K562 (cell line): Measurements from ENCODE around the gene FMC1. TPM values are rescaled to one million over a fixed set of nuclear protein-coding genes. Genes with fewer than 3 reads are reported as not detected.
A peak's percentile ranks its signal among the peaks of the same experiment; 100 is the strongest.

Experiments used
- BRF1 ChIP-seq: IDR thresholded peaks from 3 replicates; pipeline ENCODE4 v1.6.1; 2011; ENCODE audit warnings: borderline replicate concordance, mild to moderate bottlenecking; ENCODE audit not compliant: insufficient read length; ENCODE audit errors: extremely low read depth
- EHMT2 ChIP-seq: fragments of 450-650 bp; IDR thresholded peaks from 2 replicates; pipeline ENCODE4 v1.6.1; 2018; ENCODE audit warnings: antibody characterized with exemption
- EP400 ChIP-seq: fragments of 450-650 bp; IDR thresholded peaks from 2 replicates; pipeline ENCODE4 v1.6.1; 2017; ENCODE audit warnings: antibody characterized with exemption, mild to moderate bottlenecking, moderate library complexity
- HDAC6 ChIP-seq: IDR thresholded peaks from 2 replicates; pipeline ENCODE4 v1.6.1; 2012; ENCODE audit warnings: low read depth, mild to moderate bottlenecking, control low read depth, inconsistent platforms, low read length, moderate library complexity
- HDAC8 ChIP-seq: fragments of 450-650 bp; IDR thresholded peaks from 2 replicates; pipeline ENCODE4 v1.6.1; 2016; ENCODE audit warnings: mild to moderate bottlenecking, missing genetic modification characterization, moderate library complexity, missing compliant biosample characterization
- HLTF ChIP-seq: fragments of 450-650 bp; IDR thresholded peaks from 2 replicates; pipeline ENCODE4 v1.6.1; 2016
- IRF1 ChIP-seq: sonication (generic); formaldehyde crosslinking; IDR thresholded peaks from 2 replicates; pipeline ENCODE4 v1.8.0; 2022; ENCODE audit warnings: missing genetic modification reagents, mild to moderate bottlenecking, borderline replicate concordance
- L3MBTL2 ChIP-seq: fragments of 450-650 bp; IDR thresholded peaks from 2 replicates; pipeline ENCODE4 v1.6.1; 2016; ENCODE audit warnings: mild to moderate bottlenecking, moderate library complexity
- LCOR ChIP-seq: sonication (generic); formaldehyde crosslinking; IDR thresholded peaks from 2 replicates; pipeline ENCODE4 v1.8.0; 2022; ENCODE audit warnings: mild to moderate bottlenecking, missing genetic modification reagents
- LEF1 ChIP-seq: fragments of 450-650 bp; IDR thresholded peaks from 2 replicates; pipeline ENCODE4 v1.6.1; 2016; ENCODE audit warnings: mild to moderate bottlenecking
- MAFF ChIP-seq: IDR thresholded peaks from 2 replicates; pipeline ENCODE4 v1.6.1; 2012; ENCODE audit warnings: low read length, improper control_type of control experiment
- MAX ChIP-seq: sonication (generic); formaldehyde crosslinking; IDR thresholded peaks from 2 replicates; pipeline ENCODE4 v1.9.0; 2022; ENCODE audit warnings: mild to moderate bottlenecking, missing genetic modification reagents
- MECOM ChIP-seq: fragments of 250-450 bp; sonication (Bioruptor Pico); IDR thresholded peaks from 2 replicates; pipeline ENCODE4 v1.8.0; 2022; ENCODE audit warnings: inconsistent platforms
- NR2F6 ChIP-seq: fragments of 450-650 bp; formaldehyde crosslinking; IDR thresholded peaks from 2 replicates; pipeline ENCODE4 v1.4.0; 2020; ENCODE audit warnings: mild to moderate bottlenecking
- NR3C1 ChIP-seq: sonication (generic); formaldehyde crosslinking; IDR thresholded peaks from 2 replicates; pipeline ENCODE4 v1.8.1; 2022; ENCODE audit warnings: missing genetic modification reagents
- POLR2B ChIP-seq: fragments of 450-650 bp; IDR thresholded peaks from 2 replicates; pipeline ENCODE4 v1.6.1; 2018; ENCODE audit warnings: low read depth; ENCODE audit not compliant: partially characterized antibody
- SETDB1 ChIP-seq: IDR thresholded peaks from one replicate; pipeline ENCODE4 v1.6.1; 2012; ENCODE audit warnings: low read length, control low read depth, inconsistent platforms
- SMARCE1 ChIP-seq: fragments of 450-650 bp; IDR thresholded peaks from 2 replicates; pipeline ENCODE4 v1.7.1; 2016; ENCODE audit warnings: mild to moderate bottlenecking
- SRSF7 ChIP-seq: fragments of 200-400 bp; formaldehyde crosslinking; optimal IDR thresholded peaks from 2 replicates; pipeline ENCODE3; 2017; ENCODE audit warnings: mild to moderate bottlenecking, low read depth, low read length
- XRCC5 ChIP-seq: fragments of 200-400 bp; formaldehyde crosslinking; IDR thresholded peaks from 2 replicates; pipeline ENCODE4 v1.6.1; 2017; ENCODE audit warnings: low read depth, mild to moderate bottlenecking, low read length
- ZNF212 ChIP-seq: fragments of 450-650 bp; formaldehyde crosslinking; IDR thresholded peaks from 2 replicates; pipeline ENCODE4 v1.4.0; 2020; ENCODE audit warnings: mild to moderate bottlenecking
- ZNF23 ChIP-seq: fragments of 250-450 bp; sonication (Bioruptor Pico); IDR thresholded peaks from 2 replicates; pipeline ENCODE4 v1.4.0; 2020; ENCODE audit warnings: mild to moderate bottlenecking
- polyA plus RNA-seq, 8 experiments: library from polyadenylated mRNA; depleted of rRNA in 4 of 8; stranded (reverse) in 5 of 8; unstranded in 3 of 8; fragments of >200 nt; fragmentation: Nextera tagmentation in 2 of 8; fragmentation: Illumina TruSeq in 1 of 8; extraction: Ambion mirVana in 2 of 8; extraction: Trizol in 1 of 8; gene quantifications; 2 replicates each; pipeline versions ENCODE4 v1.2.1 to v1.2.3, GENCODE V29; 2011 to 2014; ENCODE audit warnings: inconsistent platforms in 1 of 8, missing spikeins in 1 of 8
- total RNA-seq, 7 experiments: library from RNA; depleted of rRNA in 6 of 7; stranded (reverse); fragments of >200 nt in 6 of 7; fragmentation: Illumina TruSeq in 2 of 7; extraction: Trizol in 2 of 7; gene quantifications; 2 replicates each; pipeline versions ENCODE4 v1.2.1 to v1.2.3, GENCODE V29; 2011 to 2021; ENCODE audit warnings: low replicate concordance in 1 of 7
- TF ChIP-seq, protein P1 (sequence below), 2 experiments: fragments of 450-650 bp in 1 of 2; IDR thresholded peaks; 2 replicates each; pipeline ENCODE4 v1.6.1; 2011 to 2017; ENCODE audit warnings: low read depth in 2 of 2, antibody characterized with exemption in 1 of 2, borderline replicate concordance in 1 of 2, low read length in 1 of 2, mild to moderate bottlenecking in 1 of 2, mixed read lengths in 1 of 2; ENCODE audit not compliant: control insufficient read depth in 1 of 2
- TF ChIP-seq, protein P2 (sequence below): fragments of 450-650 bp; IDR thresholded peaks from one replicate; pipeline ENCODE4 v1.6.1; 2018; ENCODE audit warnings: mild to moderate bottlenecking, moderate library complexity; ENCODE audit not compliant: partially characterized antibody

The FMC1 gene
- total and polyA plus RNA-seq, 9 of the 15 experiments (the other 6 are each of a cell fraction or from before 2014, with no cell fraction given) = 14.0 to 116 (median 29.0) TPM

- TF ChIP-seq IRF1 (CRISPR knock-in tag) (peak; percentile 28; the same call in 1 of the 2 replicates), L3MBTL2 (peak; percentile 96), LCOR (CRISPR knock-in tag) (peak; percentile 99), BRF1 (peak; percentile 91), HDAC8 (tag) (peak; percentile 59; the same call in 1 of the 2 replicates), NR3C1 (no peak), MAX (CRISPR knock-in tag) (peak; percentile 92), SMARCE1 (no peak), MAFF (peak; percentile 47; the same call in 1 of the 2 replicates), EP400 (peak; percentile 96), NR2F6 (CRISPR knock-in tag) (peak; percentile 90), HDAC6 (peak; percentile 97), MECOM (CRISPR knock-in tag) (no peak; the same call in 1 of the 2 replicates), ZNF212 (peak; percentile 86; the same call in 1 of the 2 replicates), POLR2B (peak; percentile 98), LEF1 (peak; percentile 51), HLTF (peak; percentile 96), ZNF23 (CRISPR knock-in tag) (0 out of 2 replicates have a peak, but pooled peaks have one; percentile 61), SRSF7 (no peak), EHMT2 (peak; percentile 89), SETDB1 (peak; percentile 99), XRCC5 (peak; percentile 86)
- TF ChIP-seq, protein P1, sequence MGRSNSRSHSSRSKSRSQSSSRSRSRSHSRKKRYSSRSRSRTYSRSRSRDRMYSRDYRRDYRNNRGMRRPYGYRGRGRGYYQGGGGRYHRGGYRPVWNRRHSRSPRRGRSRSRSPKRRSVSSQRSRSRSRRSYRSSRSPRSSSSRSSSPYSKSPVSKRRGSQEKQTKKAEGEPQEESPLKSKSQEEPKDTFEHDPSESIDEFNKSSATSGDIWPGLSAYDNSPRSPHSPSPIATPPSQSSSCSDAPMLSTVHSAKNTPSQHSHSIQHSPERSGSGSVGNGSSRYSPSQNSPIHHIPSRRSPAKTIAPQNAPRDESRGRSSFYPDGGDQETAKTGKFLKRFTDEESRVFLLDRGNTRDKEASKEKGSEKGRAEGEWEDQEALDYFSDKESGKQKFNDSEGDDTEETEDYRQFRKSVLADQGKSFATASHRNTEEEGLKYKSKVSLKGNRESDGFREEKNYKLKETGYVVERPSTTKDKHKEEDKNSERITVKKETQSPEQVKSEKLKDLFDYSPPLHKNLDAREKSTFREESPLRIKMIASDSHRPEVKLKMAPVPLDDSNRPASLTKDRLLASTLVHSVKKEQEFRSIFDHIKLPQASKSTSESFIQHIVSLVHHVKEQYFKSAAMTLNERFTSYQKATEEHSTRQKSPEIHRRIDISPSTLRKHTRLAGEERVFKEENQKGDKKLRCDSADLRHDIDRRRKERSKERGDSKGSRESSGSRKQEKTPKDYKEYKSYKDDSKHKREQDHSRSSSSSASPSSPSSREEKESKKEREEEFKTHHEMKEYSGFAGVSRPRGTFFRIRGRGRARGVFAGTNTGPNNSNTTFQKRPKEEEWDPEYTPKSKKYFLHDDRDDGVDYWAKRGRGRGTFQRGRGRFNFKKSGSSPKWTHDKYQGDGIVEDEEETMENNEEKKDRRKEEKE (IDR thresholded peaks at IDR 0.05; ENCODE audit: borderline replicate concordance in 1 of 2, control insufficient read depth in 1 of 2, low read depth in 2 of 2, low read length in 1 of 2) = peak in 1 of 2 experiments; percentile 97; a peak in 2 of 4 replicates
- TF ChIP-seq, protein P2, sequence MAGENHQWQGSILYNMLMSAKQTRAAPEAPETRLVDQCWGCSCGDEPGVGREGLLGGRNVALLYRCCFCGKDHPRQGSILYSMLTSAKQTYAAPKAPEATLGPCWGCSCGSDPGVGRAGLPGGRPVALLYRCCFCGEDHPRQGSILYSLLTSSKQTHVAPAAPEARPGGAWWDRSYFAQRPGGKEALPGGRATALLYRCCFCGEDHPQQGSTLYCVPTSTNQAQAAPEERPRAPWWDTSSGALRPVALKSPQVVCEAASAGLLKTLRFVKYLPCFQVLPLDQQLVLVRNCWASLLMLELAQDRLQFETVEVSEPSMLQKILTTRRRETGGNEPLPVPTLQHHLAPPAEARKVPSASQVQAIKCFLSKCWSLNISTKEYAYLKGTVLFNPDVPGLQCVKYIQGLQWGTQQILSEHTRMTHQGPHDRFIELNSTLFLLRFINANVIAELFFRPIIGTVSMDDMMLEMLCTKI = no peak
These were observed 915 bp upstream of the FMC1 start (continued) for GRCh38 chr7:139340037-139340807.
